Coronary artery (tissue), 2 donors: Measurements from ENCODE around the gene TLR4.

Experiments used
- DNase-seq: peaks from one replicate; pipeline ENCODE4 v3.0.0-alpha.2; 2017; ENCODE audit warnings: low spot score
- H3K27ac ChIP-seq, 2 donors: fragments of 200-600 bp; sonication (generic); one replicate each; pipeline ENCODE4 v1.5.1; 2016 to 2019
- H3K4me3 ChIP-seq: fragments of 200-600 bp; sonication (generic); 2 replicates; pipeline ENCODE4 v1.5.1; 2016; ENCODE audit warnings: mild to moderate bottlenecking, moderate library complexity
- TF ChIP-seq, protein P1 (sequence below): fragments of 200-600 bp; sonication (generic); IDR thresholded peaks from one replicate; pipeline ENCODE4 v1.5.1; 2019; ENCODE audit warnings: antibody characterized with exemption

TLR4 gene

DNA sequence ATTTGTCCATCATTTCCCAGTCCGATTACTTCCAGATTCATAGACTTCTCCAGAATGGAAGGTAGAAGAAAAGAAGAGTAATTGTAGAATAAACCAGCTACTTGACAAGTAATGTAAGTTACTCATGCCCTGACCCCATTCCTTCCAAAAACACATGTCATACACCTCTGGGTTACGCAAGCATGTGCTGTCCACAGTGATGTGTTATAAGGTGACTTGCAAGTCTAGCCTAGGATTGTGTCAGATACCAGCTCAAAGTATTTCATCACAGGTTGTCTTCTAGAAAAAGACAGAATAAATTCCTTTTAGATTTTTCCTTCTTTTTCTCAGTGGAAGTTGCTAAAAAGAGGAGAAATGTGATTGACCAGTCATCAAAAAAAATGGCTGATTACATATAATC, 8.0 kb upstream of the TLR4 start:
- DNase-seq, result no peak
- TF ChIP-seq, protein P1, sequence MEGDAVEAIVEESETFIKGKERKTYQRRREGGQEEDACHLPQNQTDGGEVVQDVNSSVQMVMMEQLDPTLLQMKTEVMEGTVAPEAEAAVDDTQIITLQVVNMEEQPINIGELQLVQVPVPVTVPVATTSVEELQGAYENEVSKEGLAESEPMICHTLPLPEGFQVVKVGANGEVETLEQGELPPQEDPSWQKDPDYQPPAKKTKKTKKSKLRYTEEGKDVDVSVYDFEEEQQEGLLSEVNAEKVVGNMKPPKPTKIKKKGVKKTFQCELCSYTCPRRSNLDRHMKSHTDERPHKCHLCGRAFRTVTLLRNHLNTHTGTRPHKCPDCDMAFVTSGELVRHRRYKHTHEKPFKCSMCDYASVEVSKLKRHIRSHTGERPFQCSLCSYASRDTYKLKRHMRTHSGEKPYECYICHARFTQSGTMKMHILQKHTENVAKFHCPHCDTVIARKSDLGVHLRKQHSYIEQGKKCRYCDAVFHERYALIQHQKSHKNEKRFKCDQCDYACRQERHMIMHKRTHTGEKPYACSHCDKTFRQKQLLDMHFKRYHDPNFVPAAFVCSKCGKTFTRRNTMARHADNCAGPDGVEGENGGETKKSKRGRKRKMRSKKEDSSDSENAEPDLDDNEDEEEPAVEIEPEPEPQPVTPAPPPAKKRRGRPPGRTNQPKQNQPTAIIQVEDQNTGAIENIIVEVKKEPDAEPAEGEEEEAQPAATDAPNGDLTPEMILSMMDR, result no peak
- H3K4me3 ChIP-seq, result no peak overlapping the region
- no peak overlapping the region for H3K27ac ChIP-seq

DNA sequence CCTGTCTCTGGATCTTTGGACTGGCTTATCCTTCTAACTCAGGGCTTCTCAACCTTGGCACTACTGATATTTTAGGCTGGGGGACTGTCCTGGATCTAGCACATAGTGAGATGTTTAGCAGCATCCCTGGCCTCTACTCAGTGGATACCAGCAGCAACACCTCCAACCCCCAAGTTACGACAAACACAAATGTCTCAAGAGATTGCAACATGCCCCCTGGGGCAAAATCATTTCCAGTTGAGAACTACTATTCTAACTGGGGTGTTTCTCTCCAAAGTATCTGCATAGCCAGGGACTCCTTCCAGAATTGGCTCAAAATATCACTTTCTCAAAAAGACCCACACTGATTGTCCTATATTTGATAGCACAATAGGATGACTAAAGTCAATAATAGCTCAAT, 7.2 kb upstream of the TLR4 start:
- Histone ChIP-seq H3K4me3 (no peak overlapping the region), H3K27ac (no peak overlapping the region)
- no peak for DNase-seq
- TF ChIP-seq, protein P1, result no peak

DNA sequence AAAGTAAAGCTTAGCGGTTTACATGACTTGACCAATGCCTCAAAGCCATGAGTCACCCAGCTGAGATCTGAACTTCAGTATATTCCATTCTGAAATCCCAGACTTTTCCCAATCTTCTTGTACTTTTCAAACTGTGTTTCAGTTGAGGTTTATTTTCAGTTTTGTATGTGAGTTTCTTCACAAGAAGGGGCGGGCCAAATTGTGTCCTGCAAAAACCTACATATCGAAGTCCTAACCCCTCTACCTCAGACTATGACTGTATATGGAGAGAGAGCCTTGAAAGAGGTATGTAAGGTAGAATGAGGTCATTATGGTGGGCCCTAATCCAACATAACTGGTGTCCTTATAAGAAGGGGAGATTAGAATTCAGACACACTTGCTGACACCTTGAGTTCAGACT, 666 bp upstream of the TLR4 start:
- no peak for DNase-seq
- Histone ChIP-seq H3K4me3 (peak overlapping the region; percentile 74), H3K27ac (peak overlapping the region; percentile 68 to 92)
- TF ChIP-seq, protein P1, result no peak

DNA sequence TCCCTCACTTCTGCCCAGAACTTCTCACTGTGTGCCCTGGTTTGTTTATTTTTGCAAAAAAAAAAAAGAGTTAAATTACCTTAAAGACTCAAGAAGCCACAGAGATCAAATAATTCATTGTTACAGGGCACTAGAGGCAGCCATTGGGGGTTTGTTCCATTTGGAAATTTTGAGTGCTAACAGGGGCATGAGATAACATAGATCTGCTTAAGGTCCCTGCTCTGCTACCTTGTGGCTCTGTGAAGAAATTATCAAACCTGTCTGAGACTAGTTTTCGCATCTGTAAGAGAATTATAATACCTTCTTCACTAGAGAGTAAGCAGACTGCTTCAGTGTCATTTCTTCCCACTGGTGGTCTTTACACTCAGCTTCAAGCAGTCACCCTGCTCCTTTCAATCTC, 394 bp downstream of the TLR4 start:
- TF ChIP-seq, protein P1, result no peak
- no peak for DNase-seq
- Histone ChIP-seq H3K27ac (peak overlapping the region; percentile 68 to 92), H3K4me3 (peak overlapping the region; percentile 74)

DNA sequence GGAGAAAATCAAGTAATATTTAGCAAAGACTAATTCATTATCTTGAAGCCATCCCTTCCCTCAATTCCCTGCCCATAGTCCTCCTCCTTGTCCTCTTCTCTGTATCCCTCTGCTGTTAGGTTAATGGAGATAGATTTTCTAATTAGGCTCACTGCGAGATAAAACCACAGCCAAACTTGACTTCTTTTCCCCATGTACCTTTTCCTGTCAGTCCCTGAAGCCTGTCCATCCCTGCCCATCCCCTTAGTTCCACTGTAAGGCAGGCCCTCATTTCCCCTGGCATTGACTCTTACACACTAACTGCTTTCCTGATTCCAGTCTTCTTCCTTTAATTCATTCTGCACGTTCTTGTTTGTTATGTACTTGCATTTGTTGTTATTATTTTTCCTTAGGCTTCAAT, 1.2 kb downstream of the TLR4 start:
- no peak for DNase-seq
- Histone ChIP-seq H3K27ac (peak overlapping the region; percentile 68 to 92), H3K4me3 (peak overlapping the region; percentile 74)
- TF ChIP-seq, protein P1, result no peak

DNA sequence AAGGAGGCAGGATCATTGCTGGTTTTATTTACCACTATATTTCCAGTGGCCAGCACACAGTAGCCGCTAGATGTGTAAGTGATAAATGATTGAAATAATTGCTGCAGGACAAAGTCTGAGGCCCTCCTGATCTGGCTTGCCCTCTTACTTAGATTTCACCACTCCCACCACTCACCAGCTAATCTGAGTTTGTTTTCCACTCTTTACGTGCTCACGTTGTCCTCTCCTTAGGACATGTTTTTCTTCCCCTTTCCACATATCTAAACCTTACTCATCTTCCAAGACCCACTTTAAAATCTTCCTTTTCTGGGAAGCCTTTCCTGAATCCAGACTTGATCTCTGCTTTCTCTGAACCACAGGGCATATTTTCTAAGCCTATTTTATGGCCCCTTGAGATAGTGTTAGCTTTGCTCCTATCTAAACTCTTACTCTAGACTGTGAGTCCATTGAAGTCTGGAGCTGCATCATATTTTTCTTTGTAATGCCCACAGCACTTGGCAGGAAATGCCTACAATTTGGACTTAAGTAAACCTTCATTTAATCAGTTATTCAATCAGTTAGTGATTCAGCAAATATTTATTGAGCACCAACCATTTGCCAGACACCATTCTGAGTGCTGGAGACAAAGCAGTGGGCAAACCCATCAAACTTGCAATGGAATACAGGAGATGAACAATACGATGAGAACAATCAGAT, 2.4 kb downstream of the TLR4 start:
- TF ChIP-seq, protein P1, result no peak
- DNase-seq, result no peak
- H3K27ac ChIP-seq, result peak overlapping the region; percentile 9 to 57
- peak overlapping the region; percentile 74 for H3K4me3 ChIP-seq

DNA sequence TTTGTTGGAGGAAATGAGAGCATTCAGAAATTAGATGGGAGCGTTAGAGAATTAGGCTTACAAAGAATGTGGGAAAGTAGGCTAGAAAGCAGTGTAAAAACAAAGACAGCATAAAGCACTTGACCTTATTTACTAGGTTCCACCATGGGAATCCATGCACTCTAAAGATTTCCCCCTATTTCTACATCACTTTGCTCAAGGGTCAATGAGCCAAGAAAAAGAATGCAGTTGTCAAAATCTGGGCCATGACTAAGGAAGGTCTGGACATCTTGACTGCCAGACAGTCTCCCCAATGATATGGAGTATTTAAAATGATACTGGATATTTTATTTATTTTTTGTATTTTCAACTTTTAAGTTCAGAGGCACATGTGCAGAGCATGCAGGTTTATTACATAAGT, 3.4 kb downstream of the TLR4 start:
- Histone ChIP-seq H3K4me3 (peak overlapping the region; percentile 74), H3K27ac (no peak overlapping the region)
- DNase-seq, result no peak
- TF ChIP-seq, protein P1, result no peak
